PC-3 (cell line): ENCODE results near the gene TMEM208.

ENCODE experiments used
- EZH2phosphoT487 ChIP-seq: fragments of 300-600 bp; sonication (generic); IDR thresholded peaks from 2 replicates; pipeline ENCODE4 v1.6.1; 2018; ENCODE audit warnings: mild to moderate bottlenecking, antibody characterized with exemption, low read length, borderline replicate concordance
- TF ChIP-seq, protein P1 (sequence below): fragments of 300-600 bp; sonication (generic); conservative IDR thresholded peaks from 2 replicates; pipeline ENCODE4 v1.5.1; 2017; ENCODE audit warnings: antibody characterized with exemption, low read depth, mild to moderate bottlenecking, low read length

DNA sequence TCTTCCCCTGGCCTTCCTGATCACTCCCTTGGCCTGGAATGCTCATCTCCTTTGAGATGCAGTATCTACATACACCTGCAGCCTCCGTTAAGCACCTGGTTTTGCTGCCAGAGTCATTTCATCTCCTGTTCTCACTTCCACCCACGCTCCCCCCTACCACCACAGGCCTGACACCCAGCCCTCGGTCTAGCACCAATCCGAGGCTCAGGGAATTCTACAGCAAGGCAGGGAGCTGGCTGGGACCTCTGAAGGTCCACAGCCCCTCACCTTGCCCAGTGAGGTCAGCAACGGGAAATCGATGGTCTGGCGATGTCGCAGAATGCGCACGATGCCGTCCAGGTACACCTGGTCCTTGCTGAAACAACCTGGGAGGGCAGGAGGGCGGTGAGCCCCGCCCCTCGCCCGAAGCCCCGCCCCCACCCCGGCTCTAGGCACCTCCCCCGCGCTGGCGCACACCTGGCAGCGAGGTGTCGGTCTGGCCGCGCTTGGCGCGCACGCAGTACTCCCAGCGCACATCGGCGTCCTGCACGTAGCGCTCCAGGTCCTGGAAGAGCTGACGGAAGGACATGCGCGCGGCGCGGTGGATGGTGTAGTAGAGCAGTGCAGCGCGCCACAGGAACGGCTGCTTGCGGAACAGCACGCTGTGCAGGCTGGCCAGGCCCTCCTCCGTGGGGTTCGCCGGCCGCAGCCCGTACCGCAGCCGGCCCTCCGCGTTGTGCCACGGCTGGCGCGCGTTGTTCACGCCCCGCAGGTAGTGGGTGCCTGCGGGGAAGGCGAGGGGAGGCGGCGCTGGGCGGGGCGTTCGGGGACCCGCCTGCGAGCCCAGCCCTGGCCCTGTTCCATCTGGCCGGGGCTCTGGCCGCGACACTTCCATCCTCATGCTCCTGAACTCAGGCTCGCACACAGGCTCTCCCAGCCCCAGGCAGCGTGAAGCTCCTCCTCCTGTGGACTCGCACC is 48.9 kb upstream of the TMEM208 start:
- TF ChIP-seq, protein P1, sequence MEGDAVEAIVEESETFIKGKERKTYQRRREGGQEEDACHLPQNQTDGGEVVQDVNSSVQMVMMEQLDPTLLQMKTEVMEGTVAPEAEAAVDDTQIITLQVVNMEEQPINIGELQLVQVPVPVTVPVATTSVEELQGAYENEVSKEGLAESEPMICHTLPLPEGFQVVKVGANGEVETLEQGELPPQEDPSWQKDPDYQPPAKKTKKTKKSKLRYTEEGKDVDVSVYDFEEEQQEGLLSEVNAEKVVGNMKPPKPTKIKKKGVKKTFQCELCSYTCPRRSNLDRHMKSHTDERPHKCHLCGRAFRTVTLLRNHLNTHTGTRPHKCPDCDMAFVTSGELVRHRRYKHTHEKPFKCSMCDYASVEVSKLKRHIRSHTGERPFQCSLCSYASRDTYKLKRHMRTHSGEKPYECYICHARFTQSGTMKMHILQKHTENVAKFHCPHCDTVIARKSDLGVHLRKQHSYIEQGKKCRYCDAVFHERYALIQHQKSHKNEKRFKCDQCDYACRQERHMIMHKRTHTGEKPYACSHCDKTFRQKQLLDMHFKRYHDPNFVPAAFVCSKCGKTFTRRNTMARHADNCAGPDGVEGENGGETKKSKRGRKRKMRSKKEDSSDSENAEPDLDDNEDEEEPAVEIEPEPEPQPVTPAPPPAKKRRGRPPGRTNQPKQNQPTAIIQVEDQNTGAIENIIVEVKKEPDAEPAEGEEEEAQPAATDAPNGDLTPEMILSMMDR = no peak
- TF ChIP-seq EZH2phosphoT487 = peak; percentile 69; the same call in 1 of the 2 replicates
